Cortex of kidney (tissue), 1 donor: Measurements from ENCODE around the gene ITIH4.

Experiments
- DNase-seq: peaks from one replicate; lab custom pipeline; 2025; lab: John Stamatoyannopoulos, UW

The ITIH4 gene

GRCh38 chr3:52831500-52832301, 1.2 kb upstream of the ITIH4 start:
- no peak for DNase-seq

GRCh38 chr3:52829906-52830463, 487 bp downstream of the ITIH4 start:
- no peak for DNase-seq

GRCh38 chr3:52829482-52829881, 990 bp downstream of the ITIH4 start:
- DNase-seq: no peak

GRCh38 chr3:52827866-52828376, 2.6 kb downstream of the ITIH4 start:
- DNase-seq: no peak

GRCh38 chr3:52827441-52827840, 3.0 kb downstream of the ITIH4 start:
- DNase-seq: no peak

GRCh38 chr3:52824037-52824436, 6.4 kb downstream of the ITIH4 start:
- no peak for DNase-seq

- no peak for DNase-seq
These were observed 8.1 kb downstream of the ITIH4 start for GRCh38 chr3:52822363-52822762.

GRCh38 chr3:52820736-52821135, 9.7 kb downstream of the ITIH4 start:
- no peak for DNase-seq

GRCh38 chr3:52819936-52820335, 10.5 kb downstream of the ITIH4 start:
- DNase-seq: no peak

- no peak for DNase-seq
These were observed 12.6 kb downstream of the ITIH4 start for GRCh38 chr3:52817860-52818259.

GRCh38 chr3:52817221-52817620, 13.3 kb downstream of the ITIH4 start:
- no peak for DNase-seq

- no peak for DNase-seq
These were observed 13.8 kb downstream of the ITIH4 start for GRCh38 chr3:52816654-52817053.

- no peak for DNase-seq
These were observed 14.3 kb downstream of the ITIH4 start for GRCh38 chr3:52816199-52816598.

- DNase-seq: no peak
These were observed 16.7 kb downstream of the ITIH4 start for GRCh38 chr3:52813810-52814209.

GRCh38 chr3:52811452-52812011, 18.9 kb downstream of the ITIH4 start:
- no peak for DNase-seq

GRCh38 chr3:52810923-52811322, 19.5 kb downstream of the ITIH4 start:
- no peak for DNase-seq

- DNase-seq: no peak
These were observed 20.7 kb downstream of the ITIH4 start for GRCh38 chr3:52809662-52810377.

GRCh38 chr3:52809149-52809548, 21.3 kb downstream of the ITIH4 start:
- DNase-seq: no peak

GRCh38 chr3:52805270-52806039, 25.0 kb downstream of the ITIH4 start:
- no peak for DNase-seq

GRCh38 chr3:52801839-52802238, 28.6 kb downstream of the ITIH4 start:
- DNase-seq: no peak

GRCh38 chr3:52800079-52800478, 30.4 kb downstream of the ITIH4 start:
- DNase-seq: no peak

- no peak for DNase-seq
These were observed 31.4 kb downstream of the ITIH4 start for GRCh38 chr3:52798978-52799476.
